ENCODE measurements around the gene RIN1. TPM values are rescaled to one million over a fixed set of nuclear protein-coding genes. Genes with fewer than 3 reads are reported as not detected.
"Not testable (repeated sequence)": the region's sequence is repeated elsewhere in the genome, so short reads cannot be mapped to it uniquely, and the experiment has no call there.

The RIN1 gene
- total RNA-seq, 1 donor from 2014 or later = 2.3 TPM

- H3K4me1 Mint-ChIP-seq (ENCODE audit: low read depth) = no peaks in the 10 kb centered on the region
- peaks cover 5% of the 10 kb centered on the region for H3K36me3 Mint-ChIP-seq (ENCODE audit: insufficient read depth)
- H3K27me3 Mint-ChIP-seq = no peaks in the 10 kb centered on the region
- H3K4me3 Mint-ChIP-seq (ENCODE audit: low read depth) = no peak overlapping the region
- H3K27ac Mint-ChIP-seq = peak overlapping the region; percentile 52
- TF ChIP-seq CTCF (IDR thresholded peaks at IDR 0.05; ENCODE audit: unreplicated experiment) = no peak
- no peak for DNase-seq (ENCODE audit: low spot score, unreplicated experiment)
- no peaks in the 10 kb centered on the region for H3K9me3 Mint-ChIP-seq (ENCODE audit: low read depth)
These were observed 25.3 kb upstream of the RIN1 start for GRCh38 chr11:66361502-66361941.

- Mint-ChIP-seq H3K9me3 (ENCODE audit: low read depth) (no peaks in the 10 kb centered on the region), H3K27me3 (no peaks in the 10 kb centered on the region), H3K4me1 (ENCODE audit: low read depth) (no peaks in the 10 kb centered on the region), H3K4me3 (ENCODE audit: low read depth) (no peak overlapping the region), H3K36me3 (ENCODE audit: insufficient read depth) (peaks cover 9% of the 10 kb centered on the region), H3K27ac (peak overlapping the region; percentile 41)
- TF ChIP-seq CTCF (IDR thresholded peaks at IDR 0.05; ENCODE audit: unreplicated experiment) = no peak
- no peak for DNase-seq (ENCODE audit: low spot score, unreplicated experiment)
These were observed 24.3 kb upstream of the RIN1 start for GRCh38 chr11:66360406-66361073.

- Mint-ChIP-seq H3K27me3 (no peaks in the 10 kb centered on the region), H3K4me3 (ENCODE audit: low read depth) (no peak overlapping the region), H3K4me1 (ENCODE audit: low read depth) (no peaks in the 10 kb centered on the region), H3K27ac (no peak overlapping the region), H3K36me3 (ENCODE audit: insufficient read depth) (peaks cover 9% of the 10 kb centered on the region), H3K9me3 (ENCODE audit: low read depth) (no peaks in the 10 kb centered on the region)
- DNase-seq (ENCODE audit: low spot score, unreplicated experiment) = no peak
- no peak for TF ChIP-seq CTCF (IDR thresholded peaks at IDR 0.05; ENCODE audit: unreplicated experiment)
These were observed 23.4 kb upstream of the RIN1 start for GRCh38 chr11:66359662-66360087.

DNA sequence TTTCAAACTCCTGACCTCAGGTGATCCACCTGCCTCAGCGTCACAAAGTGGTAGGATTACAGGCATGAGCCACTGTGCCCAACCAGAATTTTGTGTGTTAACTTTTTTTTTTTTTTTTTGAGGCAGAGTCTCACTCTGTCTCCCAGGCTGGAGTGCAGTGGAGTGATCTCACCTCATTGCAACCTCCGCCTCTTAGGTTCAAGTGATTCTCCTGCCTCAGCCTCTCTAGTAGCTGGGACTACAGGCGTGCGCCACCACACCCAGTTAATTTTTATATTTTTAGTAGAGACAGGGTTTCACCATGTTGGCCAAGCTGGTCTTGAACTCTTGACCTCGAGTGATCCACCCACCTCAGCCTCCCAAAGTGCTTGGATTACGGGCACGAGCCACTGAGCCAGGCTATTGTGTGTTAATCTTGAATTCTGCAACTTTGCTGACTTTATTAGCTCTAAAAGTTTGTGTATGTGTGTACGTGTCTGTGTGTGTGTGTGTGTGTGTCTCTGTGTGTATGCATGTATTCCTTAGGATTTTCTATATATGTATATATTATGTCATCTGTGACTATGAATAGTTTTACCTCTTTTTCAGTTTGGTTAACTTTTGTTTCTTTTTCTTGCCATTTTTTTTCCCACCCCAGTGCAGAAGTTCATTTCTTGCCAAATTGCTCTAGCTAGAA lies 14.5 kb upstream of the RIN1 start:
- Mint-ChIP-seq H3K4me3 (ENCODE audit: low read depth) (peak overlapping the region; percentile 19), H3K27ac (peak overlapping the region; percentile 50)
- H3K27me3 Mint-ChIP-seq = not testable (repeated sequence)

DNA sequence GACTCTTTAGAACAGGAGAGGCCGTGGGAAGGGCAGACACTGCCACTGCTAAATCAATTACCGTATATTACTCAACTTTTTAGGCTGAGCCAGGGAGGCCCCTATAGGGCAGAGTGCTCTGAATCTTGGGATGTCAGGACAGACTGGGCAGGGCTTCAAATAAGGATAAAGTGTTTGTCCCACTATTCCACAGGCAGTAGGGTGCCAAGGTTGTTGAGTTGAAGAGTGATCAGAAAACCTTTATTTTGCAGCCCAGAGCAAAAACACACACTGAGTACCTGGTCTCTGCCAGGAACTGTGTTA lies 12.8 kb upstream of the RIN1 start:
- H3K4me3 Mint-ChIP-seq (ENCODE audit: low read depth) = peak overlapping the region; percentile 91
- no peak for DNase-seq (ENCODE audit: low spot score, unreplicated experiment)
- no peaks in the 10 kb centered on the region for H3K27me3 Mint-ChIP-seq
- peaks cover 41% of the 10 kb centered on the region for H3K4me1 Mint-ChIP-seq (ENCODE audit: low read depth)
- TF ChIP-seq CTCF (IDR thresholded peaks at IDR 0.05; ENCODE audit: unreplicated experiment) = no peak
- peaks cover 7% of the 10 kb centered on the region for H3K36me3 Mint-ChIP-seq (ENCODE audit: insufficient read depth)
- no peaks in the 10 kb centered on the region for H3K9me3 Mint-ChIP-seq (ENCODE audit: low read depth)
- peak overlapping the region; percentile 52 for H3K27ac Mint-ChIP-seq

More for the DNA sequence above, 14.5 kb upstream of the RIN1 start:
- not testable (repeated sequence) for DNase-seq (ENCODE audit: low spot score, unreplicated experiment); H3K36me3 Mint-ChIP-seq (ENCODE audit: insufficient read depth); H3K9me3 Mint-ChIP-seq (ENCODE audit: low read depth)
- peaks cover 27% of the 10 kb centered on the region for H3K4me1 Mint-ChIP-seq (ENCODE audit: low read depth)
